A673 (cell line): Measurements from ENCODE around the gene CEACAM5.

ENCODE experiments used
- EZH2 ChIP-seq: fragments of 200-600 bp; sonication (generic); IDR thresholded peaks from 2 replicates; pipeline ENCODE4 v1.6.1; 2017; ENCODE audit warnings: borderline replicate concordance, low read depth, mild to moderate bottlenecking, mixed read lengths, antibody characterized with exemption, low read length; ENCODE audit not compliant: poor library complexity, severe bottlenecking
- TF ChIP-seq, protein P1 (sequence below): fragments of 300-800, 200-600 bp; sonication (generic); conservative IDR thresholded peaks from 2 replicates; pipeline ENCODE4 v1.5.1; 2017; ENCODE audit warnings: low read depth, mild to moderate bottlenecking, antibody characterized with exemption, low read length, moderate library complexity, mixed read lengths

DNA sequence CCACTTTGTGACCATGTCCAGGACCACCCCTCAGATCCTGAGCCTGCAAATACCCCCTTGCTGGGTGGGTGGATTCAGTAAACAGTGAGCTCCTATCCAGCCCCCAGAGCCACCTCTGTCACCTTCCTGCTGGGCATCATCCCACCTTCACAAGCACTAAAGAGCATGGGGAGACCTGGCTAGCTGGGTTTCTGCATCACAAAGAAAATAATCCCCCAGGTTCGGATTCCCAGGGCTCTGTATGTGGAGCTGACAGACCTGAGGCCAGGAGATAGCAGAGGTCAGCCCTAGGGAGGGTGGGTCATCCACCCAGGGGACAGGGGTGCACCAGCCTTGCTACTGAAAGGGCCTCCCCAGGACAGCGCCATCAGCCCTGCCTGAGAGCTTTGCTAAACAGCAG lies 12.7 kb upstream of the CEACAM5 start:
- TF ChIP-seq, protein P1, sequence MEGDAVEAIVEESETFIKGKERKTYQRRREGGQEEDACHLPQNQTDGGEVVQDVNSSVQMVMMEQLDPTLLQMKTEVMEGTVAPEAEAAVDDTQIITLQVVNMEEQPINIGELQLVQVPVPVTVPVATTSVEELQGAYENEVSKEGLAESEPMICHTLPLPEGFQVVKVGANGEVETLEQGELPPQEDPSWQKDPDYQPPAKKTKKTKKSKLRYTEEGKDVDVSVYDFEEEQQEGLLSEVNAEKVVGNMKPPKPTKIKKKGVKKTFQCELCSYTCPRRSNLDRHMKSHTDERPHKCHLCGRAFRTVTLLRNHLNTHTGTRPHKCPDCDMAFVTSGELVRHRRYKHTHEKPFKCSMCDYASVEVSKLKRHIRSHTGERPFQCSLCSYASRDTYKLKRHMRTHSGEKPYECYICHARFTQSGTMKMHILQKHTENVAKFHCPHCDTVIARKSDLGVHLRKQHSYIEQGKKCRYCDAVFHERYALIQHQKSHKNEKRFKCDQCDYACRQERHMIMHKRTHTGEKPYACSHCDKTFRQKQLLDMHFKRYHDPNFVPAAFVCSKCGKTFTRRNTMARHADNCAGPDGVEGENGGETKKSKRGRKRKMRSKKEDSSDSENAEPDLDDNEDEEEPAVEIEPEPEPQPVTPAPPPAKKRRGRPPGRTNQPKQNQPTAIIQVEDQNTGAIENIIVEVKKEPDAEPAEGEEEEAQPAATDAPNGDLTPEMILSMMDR, result no peak
- no peak for TF ChIP-seq EZH2
